Posterior cingulate gyrus (tissue), 11 donors: ENCODE results near the gene TOM1L2.
A peak's percentile ranks its signal among the peaks of the same experiment; 100 is the strongest.

Experiments
- DNase-seq, 10 donors: peaks; one replicate each; pipeline versions ENCODE4 v3.0.0 to v3.0.0-alpha.2; 2020 to 2021; ENCODE audit warnings: mixed read lengths in 3 of 10
- intact Hi-C: fragments of 100-400 bp; cut with DNase I; formaldehyde crosslinking; loops from one replicate; pipeline ENCODE4 v1.15.1; 2023

Gene TOM1L2

GRCh38 chr17:17844079-17844478, 128.1 kb downstream of the TOM1L2 start:
- intact Hi-C loops = no loop called here
- no peak for DNase-seq

GRCh38 chr17:17843096-17843495, 129.1 kb downstream of the TOM1L2 start:
- DNase-seq = no peak

GRCh38 chr17:17842111-17842876, 129.9 kb downstream of the TOM1L2 start:
- DNase-seq = no peak
- intact Hi-C loops = no loop called here

More at GRCh38 chr17:17843096-17843495, 129.1 kb downstream of the TOM1L2 start:
- intact Hi-C loops = no loop called here

- no peak for DNase-seq
- intact Hi-C loops = no loop called here
Observed at GRCh38 chr17:17841601-17842025, 130.6 kb downstream of the TOM1L2 start.

- intact Hi-C loops = no loop called here
- DNase-seq = peak in 4 of 10 donors; percentile 40 to 86 (median 50)
Observed at GRCh38 chr17:17840751-17841591, 131.2 kb downstream of the TOM1L2 start.

GRCh38 chr17:17839791-17840707, 132.2 kb downstream of the TOM1L2 start:
- intact Hi-C loops = no loop called here
- peak; percentile 77 to 98 (median 86) for DNase-seq

- DNase-seq = peak in 4 of 10 donors; percentile 53 to 89 (median 60)
- intact Hi-C loops = loop anchor here (2.0 kb wide), 1 partner anchor 15 kb away; no protein-coding TSS in a partner anchor
Observed at GRCh38 chr17:17837966-17838962, 133.9 kb downstream of the TOM1L2 start.

- intact Hi-C loops = loop anchor here (2.0 kb wide), 1 partner anchor 15 kb away; no protein-coding TSS in a partner anchor
- no peak for DNase-seq
Observed at GRCh38 chr17:17837380-17837821, 134.8 kb downstream of the TOM1L2 start.

GRCh38 chr17:17836818-17837379, 135.3 kb downstream of the TOM1L2 start, which contains the start of gene SREBF1:
SREBF1 (minus strand) TSS chr17:17836986; CDS start chr17:17836817, 169 bp downstream.
- intact Hi-C loops = loop anchor here (2.0 kb wide), 1 partner anchor 14 kb away; no protein-coding TSS in a partner anchor
- peak in 9 of 10 donors; percentile 45 to 94 (median 65) for DNase-seq

GRCh38 chr17:17836250-17836817, 135.9 kb downstream of the TOM1L2 start:
- peak; percentile 97 to 100 (median 99) for DNase-seq
- intact Hi-C loops = loop anchor here (2.0 kb wide), 1 partner anchor 14 kb away; no protein-coding TSS in a partner anchor

GRCh38 chr17:17835415-17836249, 136.6 kb downstream of the TOM1L2 start:
- intact Hi-C loops = loop anchor here (2.0 kb wide), 1 partner anchor 13 kb away; no protein-coding TSS in a partner anchor
- no peak for DNase-seq

GRCh38 chr17:17834974-17835373, 137.2 kb downstream of the TOM1L2 start:
- DNase-seq = no peak
- intact Hi-C loops = no loop called here

- intact Hi-C loops = no loop called here
- DNase-seq = no peak
Observed at GRCh38 chr17:17833658-17834357, 138.4 kb downstream of the TOM1L2 start.

- no peak for DNase-seq
- intact Hi-C loops = no loop called here
Observed at GRCh38 chr17:17832032-17832363, 140.2 kb downstream of the TOM1L2 start.

- intact Hi-C loops = no loop called here
- peak in 4 of 10 donors; percentile 45 to 89 (median 66) for DNase-seq
Observed at GRCh38 chr17:17831208-17832031, 140.8 kb downstream of the TOM1L2 start.
